Bladder microvascular endothelial cell (primary cell): ENCODE measurements around the gene PRM1. TPM values are rescaled to one million over a fixed set of nuclear protein-coding genes. Genes with fewer than 3 reads are reported as not detected.

Experiments
- total RNA-seq: library from RNA; depleted of rRNA; stranded (reverse); fragments of >200 nt; gene quantifications from 2 replicates; pipeline ENCODE4 v1.2.3, GENCODE V29; 2014

The PRM1 gene
- total RNA-seq = not detected in 2 replicates

GRCh38 chr16:11280616-11281522 lies at the start of gene PRM1:
Gene PRM1 (minus strand): TSS chr16:11281330. CDS start chr16:11281238, 92 bp downstream.

GRCh38 chr16:11276143-11276895 lies 4.8 kb downstream of the PRM1 start, which contains the start of gene PRM2:
Gene PRM2 (minus strand): TSS chr16:11276480. CDS start chr16:11276370, 110 bp downstream.

GRCh38 chr16:11272921-11273720 lies 8.0 kb downstream of the PRM1 start, which contains the start of gene PRM3:
Gene PRM3 (minus strand): TSS chr16:11273629. CDS start chr16:11273595, 34 bp downstream.

GRCh38 chr16:11268921-11269375 lies 12.2 kb downstream of the PRM1 start, which contains the start of gene TNP2:
Gene TNP2 (minus strand): TSS chr16:11269325. CDS start chr16:11269262, 63 bp downstream.

GRCh38 chr16:11255737-11256660 lies 25.1 kb downstream of the PRM1 start, which contains the start of gene SOCS1:
Gene SOCS1 (minus strand): TSS chr16:11256204. CDS start chr16:11255478, 726 bp downstream.

Other genes starting within 250 kb of the PRM1 start
- 0.16 and 0.50 TPM in 2 replicates for gene SOCS1, start 25.1 kb downstream of the PRM1 start, total RNA-seq
- gene TNP2, start 12.0 kb downstream of the PRM1 start, total RNA-seq = not detected in 2 replicates
- gene PRM3, start 7.7 kb downstream of the PRM1 start, total RNA-seq = not detected in 2 replicates
- not detected in 2 replicates for gene PRM2, start 4.8 kb downstream of the PRM1 start, total RNA-seq
- gene RMI2, start 64.1 kb upstream of the PRM1 start, total RNA-seq = 5.3 and 6.8 TPM in 2 replicates